ENCODE results near the gene KCNJ9.
"Not testable (repeated sequence)": the region's sequence is repeated elsewhere in the genome, so short reads cannot be mapped to it uniquely, and the experiment has no call there.

KCNJ9 gene

GRCh38 chr1:160122978-160123495 lies 41.7 kb downstream of the KCNJ9 start:
- no peak for DNase-seq (ENCODE audit: insufficient read length, low spot score)
- no peak for FAIRE-seq

DNA sequence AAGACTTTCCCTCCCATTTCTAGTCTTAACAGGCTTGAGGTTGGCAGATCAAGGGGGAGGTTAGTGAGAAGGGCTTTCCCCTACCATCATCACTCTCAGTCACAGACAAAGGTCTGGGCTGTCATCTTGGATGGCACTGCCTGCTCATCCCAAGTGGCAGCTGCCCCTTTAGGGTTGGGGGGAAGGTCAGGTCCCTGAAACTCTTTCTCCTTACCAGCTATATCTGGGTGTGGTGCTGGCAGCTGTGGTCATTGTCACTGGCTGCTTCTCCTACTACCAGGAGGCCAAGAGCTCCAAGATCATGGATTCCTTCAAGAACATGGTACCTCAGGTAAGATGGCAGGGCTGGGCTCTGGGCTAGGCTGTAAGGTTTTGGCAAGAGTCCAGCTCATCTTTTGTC lies 42.4 kb downstream of the KCNJ9 start:
- no peak for FAIRE-seq
- no peak for DNase-seq (ENCODE audit: insufficient read length, low spot score)

DNA sequence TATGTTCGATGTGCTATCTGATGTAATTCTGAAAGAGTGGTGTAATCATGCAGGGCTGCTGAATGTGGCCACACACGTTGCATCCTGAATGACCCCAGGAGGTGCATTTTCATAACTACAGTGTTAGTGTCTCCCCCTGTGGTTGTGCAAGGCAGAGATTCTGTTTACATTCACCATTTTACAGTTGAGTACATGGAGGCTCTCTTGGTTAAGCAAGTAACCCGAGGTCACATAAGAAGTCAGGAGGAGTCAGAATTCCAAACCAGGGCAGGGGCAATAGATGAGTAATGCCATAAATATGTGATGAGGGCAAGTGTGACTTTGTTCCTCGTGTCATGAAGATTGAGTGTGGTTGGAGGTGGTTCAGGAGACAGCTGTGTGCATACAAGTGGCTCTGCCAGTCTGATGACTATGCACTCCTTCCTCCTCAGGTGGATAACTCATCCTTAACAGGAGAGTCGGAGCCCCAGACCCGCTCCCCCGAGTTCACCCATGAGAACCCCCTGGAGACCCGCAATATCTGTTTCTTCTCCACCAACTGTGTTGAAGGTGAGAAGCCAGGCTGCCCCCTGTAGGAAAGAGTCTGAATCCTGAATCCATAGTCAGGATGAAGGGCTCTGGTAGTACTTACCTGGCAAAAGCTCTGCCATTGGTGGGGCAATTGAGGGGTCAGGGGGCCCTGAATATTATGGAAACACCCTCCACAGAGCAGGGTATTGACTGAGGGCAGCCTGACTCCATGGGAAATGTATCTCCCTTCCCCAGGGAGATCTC lies 43.6 kb downstream of the KCNJ9 start:
- FAIRE-seq (no peak), DNase-seq (ENCODE audit: insufficient read length, low spot score) (no peak)

GRCh38 chr1:160125746-160126145 lies 44.4 kb downstream of the KCNJ9 start:
- FAIRE-seq, result no peak
- DNase-seq (ENCODE audit: insufficient read length, low spot score), result no peak

- not testable (repeated sequence) for DNase-seq (ENCODE audit: insufficient read length, low spot score); FAIRE-seq
These were observed 45.0 kb downstream of the KCNJ9 start for GRCh38 chr1:160126342-160126741.

GRCh38 chr1:160127381-160127780 lies 46.0 kb downstream of the KCNJ9 start:
- DNase-seq (ENCODE audit: insufficient read length, low spot score), result no peak
- no peak for FAIRE-seq

GRCh38 chr1:160127865-160128523 lies 46.7 kb downstream of the KCNJ9 start:
- no peak for FAIRE-seq
- no peak for DNase-seq (ENCODE audit: insufficient read length, low spot score)

DNA sequence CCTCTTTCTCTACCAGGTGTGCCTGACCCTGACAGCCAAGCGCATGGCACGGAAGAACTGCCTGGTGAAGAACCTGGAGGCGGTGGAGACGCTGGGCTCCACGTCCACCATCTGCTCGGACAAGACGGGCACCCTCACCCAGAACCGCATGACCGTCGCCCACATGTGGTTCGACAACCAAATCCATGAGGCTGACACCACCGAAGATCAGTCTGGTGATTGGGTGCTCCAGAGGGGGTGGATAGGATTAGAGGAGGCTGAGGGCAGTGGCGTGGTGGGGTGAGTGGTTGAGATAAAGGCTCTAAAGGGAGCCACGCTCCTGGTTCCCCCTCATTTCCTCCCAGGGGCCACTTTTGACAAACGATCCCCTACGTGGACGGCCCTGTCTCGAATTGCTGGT lies 47.3 kb downstream of the KCNJ9 start:
- FAIRE-seq (no peak), DNase-seq (ENCODE audit: insufficient read length, low spot score) (no peak)

- DNase-seq (ENCODE audit: insufficient read length, low spot score), result no peak
- no peak for FAIRE-seq
These were observed 47.7 kb downstream of the KCNJ9 start for GRCh38 chr1:160129046-160129445.

GRCh38 chr1:160129558-160129957 lies 48.2 kb downstream of the KCNJ9 start:
- no peak for DNase-seq (ENCODE audit: insufficient read length, low spot score)
- no peak for FAIRE-seq

DNA sequence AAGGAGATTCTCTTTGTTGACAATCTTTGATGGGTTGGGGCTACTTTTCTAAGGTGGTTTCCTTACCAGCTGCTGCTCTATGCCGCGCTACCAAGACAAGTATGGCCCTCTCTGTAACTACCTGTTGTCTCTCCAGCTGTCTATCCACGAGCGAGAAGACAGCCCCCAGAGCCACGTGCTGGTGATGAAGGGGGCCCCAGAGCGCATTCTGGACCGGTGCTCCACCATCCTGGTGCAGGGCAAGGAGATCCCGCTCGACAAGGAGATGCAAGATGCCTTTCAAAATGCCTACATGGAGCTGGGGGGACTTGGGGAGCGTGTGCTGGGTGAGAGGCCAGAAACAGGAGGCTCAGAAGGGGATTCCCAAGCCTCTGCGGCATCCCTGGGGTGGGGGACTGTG lies 48.6 kb downstream of the KCNJ9 start:
- DNase-seq (ENCODE audit: insufficient read length, low spot score), result no peak
- no peak for FAIRE-seq

GRCh38 chr1:160130486-160130885 lies 49.1 kb downstream of the KCNJ9 start:
- FAIRE-seq (no peak), DNase-seq (ENCODE audit: insufficient read length, low spot score) (no peak)

GRCh38 chr1:160130939-160131338 lies 49.6 kb downstream of the KCNJ9 start:
- DNase-seq (ENCODE audit: insufficient read length, low spot score) (no peak), FAIRE-seq (no peak)

DNA sequence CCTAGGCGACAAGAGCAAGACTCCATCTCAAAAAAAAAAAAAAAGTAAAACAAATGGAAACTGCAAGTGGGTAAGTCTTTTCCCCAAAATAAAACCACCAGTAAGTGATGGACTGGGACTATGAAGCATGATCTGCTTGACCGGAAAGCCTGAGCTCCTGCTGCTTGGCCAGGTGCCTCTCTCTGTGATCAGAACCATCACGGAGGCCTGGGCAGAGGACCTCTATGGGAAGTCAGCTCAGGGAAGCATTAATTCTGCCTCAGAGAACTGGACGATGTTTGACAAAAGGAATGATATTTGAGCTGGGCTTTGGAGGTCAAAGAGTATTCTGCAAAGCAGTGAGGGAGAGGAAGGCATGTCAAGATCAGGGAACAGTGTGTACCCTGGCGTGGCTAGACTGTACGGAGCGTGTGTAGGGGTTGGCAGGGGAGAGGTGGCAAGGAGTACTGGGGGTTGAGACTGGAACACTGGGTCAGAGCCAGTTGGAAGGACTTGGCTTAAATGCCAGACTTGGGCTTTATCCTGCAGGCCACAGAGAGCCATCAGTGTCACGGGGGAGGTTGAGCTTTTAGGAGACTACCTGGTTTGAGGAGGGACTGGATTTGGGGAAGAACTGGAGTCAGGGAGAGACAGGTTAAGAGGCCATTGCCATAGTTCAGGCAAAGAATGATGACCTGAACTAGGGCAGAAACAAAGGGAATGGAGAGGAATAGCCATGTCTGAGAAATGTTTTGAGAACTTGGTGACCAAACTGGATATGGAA lies 50.6 kb downstream of the KCNJ9 start:
- DNase-seq (ENCODE audit: insufficient read length, low spot score) (no peak), FAIRE-seq (no peak)

DNA sequence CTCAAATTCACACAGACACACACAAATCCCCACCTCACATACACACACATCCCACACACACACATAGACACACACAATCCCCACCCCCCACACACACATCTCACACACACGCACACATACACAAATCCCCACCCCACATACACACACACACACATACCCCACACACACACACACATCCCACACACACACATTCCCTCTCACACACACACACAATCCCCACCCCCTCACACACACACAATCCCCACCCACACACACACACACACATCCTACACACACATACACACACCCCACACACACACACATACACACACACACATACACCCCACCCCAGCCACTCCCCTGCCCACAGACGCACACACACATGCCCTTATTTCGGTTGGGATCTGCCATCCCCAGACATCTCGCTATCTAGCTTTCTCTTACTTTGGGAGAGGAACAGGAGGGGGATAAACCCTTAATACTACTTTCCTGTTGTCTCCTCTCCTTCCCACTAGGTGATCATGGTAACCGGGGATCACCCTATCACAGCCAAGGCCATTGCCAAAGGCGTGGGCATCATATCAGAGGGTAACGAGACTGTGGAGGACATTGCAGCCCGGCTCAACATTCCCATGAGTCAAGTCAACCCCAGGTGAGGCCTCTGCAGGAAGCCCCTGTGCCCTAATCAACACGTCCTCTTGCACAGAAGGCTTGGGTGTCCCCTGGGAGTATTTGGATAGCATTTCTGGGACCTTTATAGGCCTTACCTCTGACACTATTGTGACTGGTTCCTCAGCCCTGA lies 52.8 kb downstream of the KCNJ9 start:
- DNase-seq (ENCODE audit: insufficient read length, low spot score) (no peak), FAIRE-seq (no peak)

DNA sequence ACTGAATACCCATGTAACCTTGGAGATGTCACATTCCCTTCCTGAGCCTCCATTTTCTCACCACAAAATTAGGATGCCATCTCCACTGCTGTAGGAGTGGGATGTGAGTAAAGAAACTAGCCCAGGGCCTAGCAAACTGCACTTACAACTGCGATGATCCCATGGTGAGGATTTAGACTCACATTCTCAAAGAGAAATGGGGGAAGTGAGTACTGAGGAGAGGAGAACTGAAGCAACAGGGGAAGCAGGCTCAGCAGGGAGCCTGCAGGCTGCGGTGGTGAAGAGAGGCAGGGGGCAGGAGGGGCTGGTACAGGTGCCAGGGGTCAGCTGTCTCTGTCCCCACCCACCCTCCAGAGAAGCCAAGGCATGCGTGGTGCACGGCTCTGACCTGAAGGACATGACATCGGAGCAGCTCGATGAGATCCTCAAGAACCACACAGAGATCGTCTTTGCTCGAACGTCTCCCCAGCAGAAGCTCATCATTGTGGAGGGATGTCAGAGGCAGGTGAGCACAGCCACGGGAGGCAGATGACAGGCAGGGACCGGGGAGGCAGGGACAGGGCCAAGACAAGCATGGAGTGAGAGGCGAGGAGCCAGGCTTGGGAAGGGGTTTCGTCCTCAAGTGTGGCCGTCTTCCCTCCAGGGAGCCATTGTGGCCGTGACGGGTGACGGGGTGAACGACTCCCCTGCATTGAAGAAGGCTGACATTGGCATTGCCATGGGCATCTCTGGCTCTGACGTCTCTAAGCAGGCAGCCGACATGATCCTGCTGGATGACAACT lies 53.6 kb downstream of the KCNJ9 start:
- DNase-seq (ENCODE audit: insufficient read length, low spot score) (no peak), FAIRE-seq (no peak)

GRCh38 chr1:160136121-160136925 lies 55.0 kb downstream of the KCNJ9 start:
- FAIRE-seq, result no peak
- no peak for DNase-seq (ENCODE audit: insufficient read length, low spot score)

DNA sequence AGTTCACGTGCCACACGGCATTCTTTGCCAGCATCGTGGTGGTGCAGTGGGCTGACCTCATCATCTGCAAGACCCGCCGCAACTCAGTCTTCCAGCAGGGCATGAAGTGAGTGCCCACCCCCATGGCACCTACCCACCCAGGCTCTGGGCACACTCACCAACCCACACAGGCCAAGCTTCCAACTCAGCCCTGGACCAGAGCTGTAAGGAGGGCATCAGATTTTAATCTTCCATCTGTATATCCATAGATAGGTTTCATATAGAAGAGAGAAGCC lies 55.5 kb downstream of the KCNJ9 start:
- DNase-seq (ENCODE audit: insufficient read length, low spot score), result no peak
- no peak for FAIRE-seq

GRCh38 chr1:160137216-160137862 lies 56.0 kb downstream of the KCNJ9 start:
- no peak for FAIRE-seq
- DNase-seq (ENCODE audit: insufficient read length, low spot score), result no peak

All from GM19239 (cell line).